Stimulated activated memory B cell treated with anti-CD40 and anti-IgM and Interleukin-4, amounts not matched to agents 10 μg/mL and 1 μg/mL and 100 μg/mL, for 72 hours (primary cell): ENCODE data around the gene CTSO.
"Not testable (repeated sequence)": the region's sequence is repeated elsewhere in the genome, so short reads cannot be mapped to it uniquely, and the experiment has no call there.

Experiments
- ATAC-seq: fragments of 150-1000 bp; cut with Tn5 transposase; 2 replicates; pipeline ENCODE4 v1.10.0; 2021
- H3K27ac Mint-ChIP-seq: one replicate; pipeline ENCODE4 v1.8.0; 2022; ENCODE audit warnings: mild to moderate bottlenecking, mixed read lengths
- H3K27me3 Mint-ChIP-seq: one replicate; pipeline ENCODE4 v1.8.0; 2022; ENCODE audit warnings: mixed read lengths
- H3K36me3 Mint-ChIP-seq: one replicate; pipeline ENCODE4 v1.8.0; 2022; ENCODE audit warnings: mixed read lengths
- H3K4me1 Mint-ChIP-seq: one replicate; pipeline ENCODE4 v1.8.0; 2022; ENCODE audit warnings: mixed read lengths
- H3K4me3 Mint-ChIP-seq: one replicate; pipeline ENCODE4 v1.8.0; 2022; ENCODE audit warnings: mild to moderate bottlenecking, moderate library complexity, mixed read lengths
- H3K9me3 Mint-ChIP-seq: one replicate; pipeline ENCODE4 v1.8.0; 2022; ENCODE audit warnings: mixed read lengths

Gene CTSO

DNA sequence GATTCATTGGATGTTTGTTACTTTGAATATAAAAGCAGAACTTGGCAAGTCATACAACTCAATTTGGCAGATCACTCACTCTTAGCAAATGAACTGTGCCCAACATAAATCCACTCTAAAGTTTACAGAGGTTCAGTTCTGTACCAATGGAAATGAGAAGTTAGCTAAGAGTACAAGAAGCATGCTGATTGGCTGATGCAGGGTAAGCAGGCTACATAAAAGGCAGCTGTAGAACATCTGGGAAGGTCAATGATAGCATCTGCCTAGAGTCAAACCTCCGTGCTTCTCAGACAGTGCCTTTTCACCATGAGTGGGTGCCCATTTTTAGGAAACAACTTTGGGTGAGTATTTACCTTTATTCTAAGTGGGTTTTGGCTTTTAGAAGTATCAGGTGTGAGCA is 50.2 kb downstream of the CTSO start, which contains the start of gene TDO2:
Gene TDO2 (plus strand): TSS at position 244 of the 400 bp plus-strand sequence. CDS start 63 bp downstream, at position 307.
- ATAC-seq, result no peak
- no peaks in the 10 kb centered on the region for H3K9me3 Mint-ChIP-seq
- no peaks in the 10 kb centered on the region for H3K4me1 Mint-ChIP-seq
- H3K27ac Mint-ChIP-seq, result no peak within 1 kb of the TSS
- H3K27me3 Mint-ChIP-seq, result peaks cover 9% of the 10 kb centered on the region
- no peak within 1 kb of the TSS for H3K4me3 Mint-ChIP-seq
- no peaks in the 10 kb centered on the region for H3K36me3 Mint-ChIP-seq

GRCh38 chr4:155901013-155901412 is 52.7 kb downstream of the CTSO start:
- no peaks in the 10 kb centered on the region for H3K4me1 Mint-ChIP-seq

DNA sequence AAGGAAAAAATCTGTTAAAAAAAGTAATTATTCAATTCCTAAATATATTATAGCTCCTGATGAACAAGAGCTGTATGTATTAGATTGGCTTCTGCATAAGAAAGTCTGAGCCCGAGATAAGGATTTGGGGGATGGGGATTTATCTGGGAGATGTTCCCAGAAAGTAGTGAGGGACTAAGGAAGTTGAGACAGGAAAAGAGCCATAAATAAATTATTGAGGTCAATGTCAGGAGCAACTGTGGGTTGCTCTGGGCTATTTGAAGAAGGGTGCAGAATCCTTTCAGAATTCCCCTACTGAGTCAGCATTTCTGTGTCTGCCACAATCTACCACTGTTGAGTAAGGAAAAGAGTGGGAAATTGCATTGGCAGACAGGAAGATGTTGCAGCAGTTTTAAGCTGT is 53.3 kb downstream of the CTSO start:
- no peaks in the 10 kb centered on the region for H3K36me3 Mint-ChIP-seq

More at GRCh38 chr4:155901013-155901412, 52.7 kb downstream of the CTSO start:
- Mint-ChIP-seq H3K9me3 (peaks cover 7% of the 10 kb centered on the region), H3K27ac (no peak overlapping the region), H3K27me3 (no peaks in the 10 kb centered on the region), H3K36me3 (no peaks in the 10 kb centered on the region), H3K4me3 (no peak overlapping the region)
- no peak for ATAC-seq

DNA sequence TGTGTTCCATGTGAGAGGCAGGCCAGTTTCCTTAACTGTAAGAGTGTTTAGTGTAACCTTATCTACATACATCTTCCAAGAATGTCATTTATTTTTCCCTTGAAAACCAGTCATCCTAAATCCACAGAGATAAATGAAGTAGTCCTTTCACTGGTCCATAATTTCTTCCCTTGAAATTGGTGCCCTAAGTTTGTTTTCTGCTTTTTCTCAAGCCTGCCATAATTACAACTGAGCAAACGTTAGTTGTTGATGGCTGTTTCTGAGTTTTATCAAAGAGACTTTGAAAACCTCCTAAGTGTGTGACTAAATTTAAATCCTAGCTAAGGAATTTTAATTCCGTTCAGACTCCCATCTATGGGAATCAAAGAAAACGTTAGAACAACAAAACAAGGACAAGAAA is 53.8 kb downstream of the CTSO start:
- H3K4me3 Mint-ChIP-seq, result no peak overlapping the region
- no peaks in the 10 kb centered on the region for H3K4me1 Mint-ChIP-seq
- no peak for ATAC-seq
- H3K36me3 Mint-ChIP-seq, result no peaks in the 10 kb centered on the region
- no peak overlapping the region for H3K27ac Mint-ChIP-seq
- peaks cover 10% of the 10 kb centered on the region for H3K9me3 Mint-ChIP-seq
- H3K27me3 Mint-ChIP-seq, result no peaks in the 10 kb centered on the region

More for the DNA sequence above, 53.3 kb downstream of the CTSO start:
- Mint-ChIP-seq H3K27me3 (no peaks in the 10 kb centered on the region), H3K4me1 (no peaks in the 10 kb centered on the region), H3K9me3 (peaks cover 9% of the 10 kb centered on the region), H3K27ac (no peak overlapping the region), H3K4me3 (no peak overlapping the region)
- ATAC-seq, result no peak

DNA sequence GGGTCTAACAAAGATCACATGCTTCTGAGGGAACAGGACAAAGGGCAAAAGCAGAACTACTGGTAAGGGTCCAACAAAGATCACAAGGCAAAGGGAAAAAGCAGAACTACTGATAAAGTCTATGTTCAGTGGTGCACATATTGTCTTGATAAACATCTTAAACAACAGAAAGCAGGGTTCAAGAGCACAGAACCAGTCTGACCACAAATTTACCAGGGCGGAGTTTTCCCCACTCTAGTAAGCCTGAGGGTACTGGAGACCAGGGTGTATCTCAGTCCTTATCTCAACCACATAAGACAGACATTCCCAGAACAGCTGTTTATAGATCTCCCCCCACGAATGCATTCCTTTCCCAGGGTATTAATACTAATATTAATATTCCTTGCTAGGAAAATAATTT is 55.3 kb downstream of the CTSO start:
- not testable (repeated sequence) for H3K36me3 Mint-ChIP-seq, H3K27me3 Mint-ChIP-seq, H3K4me1 Mint-ChIP-seq, H3K27ac Mint-ChIP-seq, ATAC-seq, H3K4me3 Mint-ChIP-seq
- peaks cover 10% of the 10 kb centered on the region for H3K9me3 Mint-ChIP-seq

GRCh38 chr4:155891058-155891457 is 62.6 kb downstream of the CTSO start:
- no peak overlapping the region for H3K4me3 Mint-ChIP-seq
- no peak for ATAC-seq
- no peak overlapping the region for H3K27ac Mint-ChIP-seq
- peaks cover 11% of the 10 kb centered on the region for H3K9me3 Mint-ChIP-seq
- H3K36me3 Mint-ChIP-seq, result no peaks in the 10 kb centered on the region
- H3K4me1 Mint-ChIP-seq, result no peaks in the 10 kb centered on the region
- H3K27me3 Mint-ChIP-seq, result peaks cover 16% of the 10 kb centered on the region

DNA sequence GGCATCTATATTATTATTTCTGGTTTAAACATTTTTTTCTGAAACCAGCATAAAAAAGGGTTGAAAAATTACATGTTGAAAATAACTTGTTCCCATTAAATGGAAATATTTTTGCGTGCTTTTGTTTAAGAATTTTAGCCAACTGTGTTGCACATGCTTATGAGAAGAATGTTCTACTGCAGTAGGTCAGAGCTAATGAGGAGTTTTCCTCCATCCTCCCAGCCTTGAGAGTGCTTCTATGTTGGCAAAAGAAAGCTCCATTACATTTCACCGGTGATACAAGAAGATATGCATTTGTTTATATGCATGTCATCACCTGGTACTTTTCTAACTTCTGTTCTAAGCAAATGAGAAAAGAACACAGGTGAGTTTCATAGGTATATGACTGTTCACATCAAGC is 63.7 kb downstream of the CTSO start:
- Mint-ChIP-seq H3K27me3 (peaks cover 16% of the 10 kb centered on the region), H3K4me3 (no peak overlapping the region)
- ATAC-seq, result no peak

DNA sequence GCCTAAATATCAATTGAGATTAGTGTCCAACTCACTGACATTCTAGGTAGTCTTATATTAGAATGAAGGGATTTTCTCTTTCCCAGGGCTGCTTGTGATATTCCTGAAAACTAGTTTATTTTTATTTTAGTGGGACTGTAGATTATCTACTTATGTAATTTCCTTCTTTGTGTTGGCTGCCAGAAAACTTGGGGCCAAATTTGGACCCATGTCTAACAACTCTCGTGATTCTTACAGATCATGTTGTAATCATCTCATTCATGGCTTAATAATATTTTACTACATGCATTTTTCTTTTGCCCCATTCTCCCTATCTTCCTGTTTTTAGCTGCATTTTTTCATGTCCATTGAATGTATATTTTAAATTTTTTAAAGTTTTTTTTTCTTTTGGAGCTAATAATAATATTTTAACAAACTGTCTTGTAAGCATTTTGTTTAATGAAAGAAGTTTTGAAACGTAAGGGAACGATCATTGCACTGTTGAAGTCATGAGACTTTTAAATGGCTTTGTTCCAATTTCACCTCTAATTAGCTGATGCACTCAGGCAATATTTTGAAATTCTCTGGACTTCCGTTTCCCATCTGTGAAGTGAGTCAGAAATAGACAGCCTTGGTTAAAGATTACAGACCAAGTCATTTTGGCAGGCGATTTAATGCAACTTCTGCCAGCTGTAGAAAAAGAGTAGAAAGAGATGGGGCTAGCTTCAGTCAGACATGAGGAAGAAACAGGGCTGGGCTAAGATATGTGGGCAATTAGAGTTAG is 64.5 kb downstream of the CTSO start:
- Mint-ChIP-seq H3K36me3 (no peaks in the 10 kb centered on the region), H3K27ac (no peak overlapping the region), H3K27me3 (peaks cover 16% of the 10 kb centered on the region), H3K4me1 (no peaks in the 10 kb centered on the region), H3K4me3 (no peak overlapping the region), H3K9me3 (peaks cover 7% of the 10 kb centered on the region)
- no peak for ATAC-seq

More for the DNA sequence above, 63.7 kb downstream of the CTSO start:
- H3K36me3 Mint-ChIP-seq, result no peaks in the 10 kb centered on the region
- no peaks in the 10 kb centered on the region for H3K4me1 Mint-ChIP-seq
- peaks cover 7% of the 10 kb centered on the region for H3K9me3 Mint-ChIP-seq
- no peak overlapping the region for H3K27ac Mint-ChIP-seq

DNA sequence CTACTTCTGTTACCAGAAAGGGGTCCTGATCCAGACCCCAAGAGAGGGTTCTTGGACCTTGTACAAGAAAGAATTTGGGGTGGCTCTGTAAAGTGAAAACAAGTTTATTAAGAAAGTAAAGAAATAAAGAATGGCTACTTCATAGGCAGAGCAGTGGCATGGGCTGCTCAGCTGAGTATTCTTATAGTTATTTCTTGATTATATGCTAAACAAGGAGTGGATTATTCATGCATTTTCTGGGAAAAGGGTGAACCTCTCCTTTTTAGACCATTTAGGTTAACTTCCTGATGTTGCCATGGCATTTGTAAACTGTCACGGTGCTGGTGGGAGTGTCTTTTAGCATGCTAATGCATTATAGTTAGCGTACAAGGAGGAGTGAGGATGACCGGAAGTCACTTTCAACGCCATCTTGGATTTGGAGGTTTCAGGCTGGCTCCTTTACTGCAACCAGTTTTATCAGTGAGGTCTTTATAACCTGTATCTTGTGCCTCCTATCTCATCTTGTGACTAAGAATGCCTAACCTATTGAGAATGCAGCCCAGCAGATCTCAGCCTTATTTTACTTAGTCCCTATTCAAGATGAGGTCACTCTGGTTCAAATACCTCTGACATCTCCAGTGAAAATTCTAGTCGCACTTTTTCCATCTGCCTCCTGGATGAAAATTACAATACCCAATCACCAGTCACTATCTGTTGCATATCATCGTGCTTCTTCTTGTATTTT is 65.7 kb downstream of the CTSO start:
- H3K27me3 Mint-ChIP-seq, result peaks cover 16% of the 10 kb centered on the region
- no peak overlapping the region for H3K27ac Mint-ChIP-seq
- H3K9me3 Mint-ChIP-seq, result peaks cover 7% of the 10 kb centered on the region
- no peaks in the 10 kb centered on the region for H3K4me1 Mint-ChIP-seq
- H3K4me3 Mint-ChIP-seq, result no peak overlapping the region
- no peaks in the 10 kb centered on the region for H3K36me3 Mint-ChIP-seq
- no peak for ATAC-seq

- no peak overlapping the region for H3K4me3 Mint-ChIP-seq
Observed at GRCh38 chr4:155887045-155887444, 66.6 kb downstream of the CTSO start.

GRCh38 chr4:155885666-155886065 is 68.0 kb downstream of the CTSO start:
- Mint-ChIP-seq H3K27me3 (peaks cover 4% of the 10 kb centered on the region), H3K4me1 (no peaks in the 10 kb centered on the region), H3K9me3 (peaks cover 2% of the 10 kb centered on the region), H3K27ac (no peak overlapping the region), H3K36me3 (no peaks in the 10 kb centered on the region), H3K4me3 (no peak overlapping the region)
- no peak for ATAC-seq

More at GRCh38 chr4:155887045-155887444, 66.6 kb downstream of the CTSO start:
- no peak overlapping the region for H3K27ac Mint-ChIP-seq
- peaks cover 11% of the 10 kb centered on the region for H3K27me3 Mint-ChIP-seq
- no peak for ATAC-seq
- no peaks in the 10 kb centered on the region for H3K36me3 Mint-ChIP-seq
- peaks cover 7% of the 10 kb centered on the region for H3K9me3 Mint-ChIP-seq
- no peaks in the 10 kb centered on the region for H3K4me1 Mint-ChIP-seq

DNA sequence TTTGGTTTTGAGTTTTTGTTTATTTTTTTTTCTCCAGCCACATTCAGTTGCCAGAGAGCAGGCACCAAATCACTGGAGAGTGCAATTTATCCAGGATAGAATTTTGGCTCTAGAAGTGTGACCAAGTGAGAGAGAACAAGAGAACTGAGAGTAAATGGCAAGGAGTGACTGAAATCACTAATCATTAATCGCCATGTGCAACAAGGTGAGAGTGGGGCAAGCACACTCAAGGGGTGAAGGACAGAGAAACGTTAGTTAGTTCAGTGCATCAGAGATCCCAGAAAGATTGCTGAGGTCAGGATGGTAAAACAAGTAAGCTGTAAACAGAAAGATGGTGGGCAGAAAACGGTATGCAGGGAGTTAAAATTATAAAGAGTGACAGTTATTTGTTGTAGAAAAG is 69.8 kb downstream of the CTSO start:
- H3K27ac Mint-ChIP-seq, result no peak overlapping the region
- no peak overlapping the region for H3K4me3 Mint-ChIP-seq
- no peaks in the 10 kb centered on the region for H3K4me1 Mint-ChIP-seq

DNA sequence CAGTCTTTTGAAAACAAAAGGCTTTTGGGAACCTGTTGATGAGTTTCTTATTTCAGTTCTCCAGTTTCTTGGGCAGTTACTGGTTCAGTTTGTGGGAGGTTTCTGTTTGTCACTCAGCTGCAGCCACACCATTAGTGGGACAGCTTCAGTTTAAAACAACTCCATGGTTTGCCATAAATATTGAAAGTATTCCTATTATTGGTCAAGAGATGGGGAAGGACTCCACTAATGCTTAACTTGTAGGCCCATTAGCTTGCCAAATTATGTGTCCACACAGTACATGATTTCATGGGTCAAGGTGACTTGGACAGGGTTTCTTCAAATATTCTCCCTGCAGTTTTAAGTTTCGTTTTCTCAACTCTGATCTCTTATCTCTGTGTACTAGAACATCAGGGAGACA is 72.1 kb downstream of the CTSO start:
- Mint-ChIP-seq H3K4me3 (no peak overlapping the region), H3K27ac (no peak overlapping the region), H3K27me3 (no peaks in the 10 kb centered on the region), H3K36me3 (no peaks in the 10 kb centered on the region), H3K4me1 (no peaks in the 10 kb centered on the region), H3K9me3 (peaks cover 3% of the 10 kb centered on the region)
- ATAC-seq, result no peak

More for the DNA sequence above, 69.8 kb downstream of the CTSO start:
- Mint-ChIP-seq H3K27me3 (no peaks in the 10 kb centered on the region), H3K36me3 (no peaks in the 10 kb centered on the region), H3K9me3 (no peaks in the 10 kb centered on the region)
- no peak for ATAC-seq

DNA sequence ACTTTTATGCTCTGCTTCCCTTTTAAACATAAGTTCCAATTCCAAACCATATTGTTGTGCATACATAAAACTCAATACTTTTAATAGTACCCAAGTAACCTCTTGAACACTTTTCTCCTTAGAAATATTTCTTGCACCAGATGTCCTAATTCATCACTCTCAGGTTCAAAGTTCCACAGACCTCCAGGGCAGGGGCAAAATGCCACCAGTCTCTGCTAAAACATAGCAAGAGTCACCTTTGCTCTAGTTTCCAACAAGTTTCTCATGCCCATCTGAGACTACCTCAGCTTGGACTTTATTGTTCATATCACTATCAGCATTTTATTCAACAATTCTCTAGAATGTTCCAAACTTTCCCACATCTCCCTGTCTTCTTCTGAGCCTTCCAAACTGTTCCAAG is 73.9 kb downstream of the CTSO start:
- no peaks in the 10 kb centered on the region for H3K4me1 Mint-ChIP-seq
- H3K27me3 Mint-ChIP-seq, result no peaks in the 10 kb centered on the region

GRCh38 chr4:155878611-155879010 is 75.1 kb downstream of the CTSO start:
- H3K36me3 Mint-ChIP-seq, result no peaks in the 10 kb centered on the region
- no peak overlapping the region for H3K27ac Mint-ChIP-seq
- H3K4me1 Mint-ChIP-seq, result no peaks in the 10 kb centered on the region
- ATAC-seq, result no peak
- no peak overlapping the region for H3K4me3 Mint-ChIP-seq
- H3K27me3 Mint-ChIP-seq, result no peaks in the 10 kb centered on the region
- H3K9me3 Mint-ChIP-seq, result peaks cover 3% of the 10 kb centered on the region

More for the DNA sequence above, 73.9 kb downstream of the CTSO start:
- H3K27ac Mint-ChIP-seq, result no peak overlapping the region
- H3K4me3 Mint-ChIP-seq, result no peak overlapping the region
- peaks cover 3% of the 10 kb centered on the region for H3K9me3 Mint-ChIP-seq
- no peak for ATAC-seq
- H3K36me3 Mint-ChIP-seq, result no peaks in the 10 kb centered on the region

DNA sequence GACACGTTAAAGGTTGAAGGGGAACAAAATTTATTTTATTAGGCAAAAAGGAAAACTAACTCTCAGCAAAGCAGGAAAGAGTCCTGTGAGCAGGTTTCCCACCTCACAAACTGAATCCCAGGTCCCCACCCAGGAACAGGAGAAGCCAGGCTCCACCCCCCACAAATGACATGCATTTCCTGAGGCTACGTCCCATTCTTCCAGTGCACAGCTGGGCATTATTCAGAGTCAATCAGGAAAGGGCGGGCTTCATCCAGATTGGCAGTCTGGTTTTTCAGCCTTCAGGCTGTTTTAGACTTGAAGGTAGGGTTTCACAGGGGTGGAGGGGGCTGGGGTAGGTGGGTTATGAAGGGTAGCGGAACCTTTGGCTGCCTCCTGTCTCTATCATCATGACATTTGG is 75.7 kb downstream of the CTSO start:
- no peak overlapping the region for H3K4me3 Mint-ChIP-seq
- no peaks in the 10 kb centered on the region for H3K4me1 Mint-ChIP-seq
- no peak for ATAC-seq
- H3K9me3 Mint-ChIP-seq, result peaks cover 3% of the 10 kb centered on the region
- H3K27ac Mint-ChIP-seq, result no peak overlapping the region
- H3K36me3 Mint-ChIP-seq, result no peaks in the 10 kb centered on the region
- no peaks in the 10 kb centered on the region for H3K27me3 Mint-ChIP-seq
